Fibroblast of mammary gland (primary cell): ENCODE results near the gene TGM4.

Experiments
- DNase-seq: peaks from one replicate; pipeline ENCODE4 v3.0.0-alpha.2; 2010; ENCODE audit warnings: low read depth
- H3K4me3 ChIP-seq: 2 replicates; pipeline ENCODE4 v1.5.1; 2011; ENCODE audit warnings: low read depth, mild to moderate bottlenecking, low read length, moderate library complexity; ENCODE audit not compliant: control insufficient read depth
- TF ChIP-seq, protein P1 (sequence below): conservative IDR thresholded peaks from 2 replicates; pipeline ENCODE4 v1.5.1; 2011; ENCODE audit warnings: low read depth, low read length, inconsistent platforms; ENCODE audit not compliant: control insufficient read depth, insufficient read depth

Gene TGM4

DNA sequence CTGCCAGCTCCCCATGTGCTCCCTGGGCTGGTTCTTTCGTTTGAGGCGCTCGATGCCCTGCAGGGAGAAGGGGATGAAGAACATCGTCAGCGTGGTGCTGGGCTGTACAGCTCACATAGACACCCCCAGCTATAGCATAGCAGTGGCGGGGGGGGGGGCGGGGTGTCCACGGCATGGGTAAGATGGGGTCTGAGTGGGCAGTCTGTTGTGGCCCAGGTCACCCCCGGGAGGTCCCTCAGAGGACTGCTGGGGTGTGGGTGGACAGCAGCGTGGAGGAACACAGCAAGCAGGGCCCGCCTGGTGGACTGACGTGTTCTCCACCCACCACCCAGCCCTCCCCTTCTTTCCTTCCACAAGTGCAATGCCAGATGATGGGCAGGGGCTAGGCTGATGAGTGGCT lies 43.7 kb downstream of the TGM4 start:
- TF ChIP-seq, protein P1, sequence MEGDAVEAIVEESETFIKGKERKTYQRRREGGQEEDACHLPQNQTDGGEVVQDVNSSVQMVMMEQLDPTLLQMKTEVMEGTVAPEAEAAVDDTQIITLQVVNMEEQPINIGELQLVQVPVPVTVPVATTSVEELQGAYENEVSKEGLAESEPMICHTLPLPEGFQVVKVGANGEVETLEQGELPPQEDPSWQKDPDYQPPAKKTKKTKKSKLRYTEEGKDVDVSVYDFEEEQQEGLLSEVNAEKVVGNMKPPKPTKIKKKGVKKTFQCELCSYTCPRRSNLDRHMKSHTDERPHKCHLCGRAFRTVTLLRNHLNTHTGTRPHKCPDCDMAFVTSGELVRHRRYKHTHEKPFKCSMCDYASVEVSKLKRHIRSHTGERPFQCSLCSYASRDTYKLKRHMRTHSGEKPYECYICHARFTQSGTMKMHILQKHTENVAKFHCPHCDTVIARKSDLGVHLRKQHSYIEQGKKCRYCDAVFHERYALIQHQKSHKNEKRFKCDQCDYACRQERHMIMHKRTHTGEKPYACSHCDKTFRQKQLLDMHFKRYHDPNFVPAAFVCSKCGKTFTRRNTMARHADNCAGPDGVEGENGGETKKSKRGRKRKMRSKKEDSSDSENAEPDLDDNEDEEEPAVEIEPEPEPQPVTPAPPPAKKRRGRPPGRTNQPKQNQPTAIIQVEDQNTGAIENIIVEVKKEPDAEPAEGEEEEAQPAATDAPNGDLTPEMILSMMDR: no peak
- no peak overlapping the region for H3K4me3 ChIP-seq

DNA sequence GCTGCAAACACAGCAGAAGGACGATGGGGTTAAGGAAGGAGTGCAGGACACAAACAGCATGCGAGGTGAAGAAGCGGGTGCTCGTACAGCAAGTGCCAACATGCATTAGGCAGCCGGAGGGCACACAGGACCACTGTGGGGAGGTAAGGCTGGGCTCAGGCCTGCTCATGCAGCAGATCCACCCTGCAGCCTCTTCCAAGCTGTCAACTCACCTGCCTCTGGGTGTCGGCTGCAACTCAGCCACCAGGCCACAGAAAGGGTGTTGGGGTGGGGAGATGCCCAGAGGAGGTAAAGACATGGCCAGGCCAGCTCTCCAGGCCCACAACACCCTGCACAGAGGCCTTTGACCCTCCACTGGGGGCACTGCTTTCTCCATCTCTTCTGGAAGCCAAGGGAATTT lies 44.2 kb downstream of the TGM4 start:
- DNase-seq: no peak
- no peak overlapping the region for H3K4me3 ChIP-seq
- TF ChIP-seq, protein P1: no peak

More for the DNA sequence above, 43.7 kb downstream of the TGM4 start:
- no peak for DNase-seq

DNA sequence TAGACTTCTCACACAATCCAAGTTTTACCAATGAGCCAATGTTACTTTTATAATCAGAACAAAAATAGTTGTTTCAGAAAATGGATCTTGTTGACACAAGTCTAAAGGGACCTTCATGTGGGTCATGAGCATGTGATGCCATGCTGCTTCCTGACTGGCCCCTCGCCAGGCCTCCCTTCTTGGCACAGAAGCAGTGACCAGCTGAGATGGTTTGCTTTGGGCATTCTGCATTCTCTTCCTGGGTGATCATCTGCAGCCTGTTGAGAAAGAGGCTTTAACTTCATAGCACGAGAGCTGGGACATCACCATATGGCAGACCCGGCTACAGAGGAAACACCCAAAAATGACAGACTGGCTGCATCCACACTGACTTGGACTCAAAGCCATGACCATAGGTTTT lies 45.7 kb downstream of the TGM4 start:
- no peak for DNase-seq
- no peak overlapping the region for H3K4me3 ChIP-seq
- TF ChIP-seq, protein P1: no peak

DNA sequence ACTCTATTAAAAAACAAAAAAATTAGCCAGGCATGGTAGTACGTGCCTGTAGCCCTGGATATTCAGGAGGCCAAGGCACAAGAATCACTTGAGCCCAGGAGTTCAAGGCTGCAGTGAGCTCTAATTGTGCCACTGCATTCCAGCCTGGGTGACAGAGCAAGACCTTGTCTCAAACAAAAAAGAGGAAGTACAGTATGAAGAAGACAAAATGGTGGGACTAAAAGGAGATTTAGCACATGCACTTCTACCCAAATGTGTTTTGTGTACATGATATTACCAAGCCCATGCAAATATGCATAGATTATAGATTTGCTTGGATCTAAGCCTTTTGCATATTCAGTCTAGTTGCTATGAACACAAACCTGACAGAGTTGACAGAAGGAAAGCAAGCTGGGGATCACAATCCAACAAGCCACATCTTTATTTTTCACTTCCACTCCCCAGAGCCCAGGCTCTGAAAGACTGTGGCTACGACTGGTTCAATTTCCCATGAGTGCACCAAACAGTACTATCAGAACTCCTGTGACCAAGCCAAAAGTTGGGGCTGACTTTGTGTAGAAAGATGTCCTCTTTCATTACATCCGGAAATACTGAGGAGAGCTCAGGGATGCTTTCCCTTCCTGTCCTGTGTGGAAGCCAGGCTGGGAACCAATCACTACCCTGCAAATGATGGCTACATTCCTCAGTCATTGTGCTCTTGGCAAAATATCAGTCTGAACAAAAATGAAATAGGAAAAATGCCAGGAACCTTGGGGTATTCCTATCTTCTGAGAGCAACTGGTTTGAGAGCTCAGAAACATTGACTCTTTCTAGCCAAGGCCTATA lies 49.4 kb downstream of the TGM4 start:
- DNase-seq: no peak

DNA sequence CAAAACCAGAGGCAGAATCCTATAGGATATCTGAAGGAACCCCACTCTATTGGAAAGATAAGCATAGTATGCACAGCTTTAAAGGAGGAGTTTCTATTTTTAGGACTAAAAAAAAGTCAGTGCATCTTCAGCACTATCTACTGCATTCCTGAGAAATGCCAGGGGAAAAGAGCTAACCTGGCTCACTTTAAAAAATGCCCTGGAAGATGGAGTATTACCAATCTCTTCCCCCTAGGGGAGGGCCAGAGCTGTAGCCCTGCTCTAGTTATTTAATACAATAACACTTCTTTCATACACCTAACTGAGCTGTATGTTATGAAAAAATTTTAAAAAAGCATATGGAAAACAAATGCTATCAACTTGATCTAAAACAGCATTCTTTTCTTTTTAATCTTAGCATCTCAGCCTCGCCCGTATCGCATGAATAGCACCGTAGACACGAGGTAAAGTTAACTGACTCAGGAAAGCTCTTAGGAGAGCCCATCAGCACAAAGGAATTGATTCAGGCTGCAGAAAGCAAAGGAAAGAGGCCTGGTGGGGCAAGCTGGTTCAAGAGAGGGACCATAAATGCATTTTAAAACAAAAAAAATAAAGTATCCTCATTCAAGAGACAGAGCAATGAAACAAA lies 50.2 kb downstream of the TGM4 start:
- DNase-seq: no peak
- H3K4me3 ChIP-seq: no peak overlapping the region
- TF ChIP-seq, protein P1: no peak

More for the DNA sequence above, 49.4 kb downstream of the TGM4 start:
- no peak overlapping the region for H3K4me3 ChIP-seq
- TF ChIP-seq, protein P1: no peak

DNA sequence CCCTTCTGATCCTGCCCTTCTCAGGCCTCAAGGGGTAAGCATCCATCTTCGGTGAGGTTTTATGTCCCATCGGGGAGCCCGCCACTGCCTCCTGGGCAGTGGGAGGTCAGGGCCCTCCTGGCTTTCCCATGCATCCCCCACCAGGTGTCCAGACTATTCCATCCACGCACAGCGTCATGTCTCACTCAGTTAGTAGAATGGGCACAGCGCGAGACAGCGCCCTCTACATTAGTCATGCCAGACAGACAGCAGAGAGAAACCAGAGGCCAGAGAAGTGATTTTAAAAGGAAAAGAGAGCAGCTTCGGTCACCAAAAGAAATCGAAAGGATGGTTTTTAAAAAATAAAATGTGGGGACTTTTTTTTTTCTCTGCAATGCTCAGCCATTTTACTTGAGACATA lies 51.8 kb downstream of the TGM4 start:
- DNase-seq: no peak
- H3K4me3 ChIP-seq: no peak overlapping the region
- TF ChIP-seq, protein P1: no peak
